ENCODE measurements around the gene ZSWIM1. TPM values are rescaled to one million over a fixed set of nuclear protein-coding genes. Genes with fewer than 3 reads are reported as not detected.

The ZSWIM1 gene
- total RNA-seq, 1 experiment from 2014 or later: 7.6 TPM

DNA sequence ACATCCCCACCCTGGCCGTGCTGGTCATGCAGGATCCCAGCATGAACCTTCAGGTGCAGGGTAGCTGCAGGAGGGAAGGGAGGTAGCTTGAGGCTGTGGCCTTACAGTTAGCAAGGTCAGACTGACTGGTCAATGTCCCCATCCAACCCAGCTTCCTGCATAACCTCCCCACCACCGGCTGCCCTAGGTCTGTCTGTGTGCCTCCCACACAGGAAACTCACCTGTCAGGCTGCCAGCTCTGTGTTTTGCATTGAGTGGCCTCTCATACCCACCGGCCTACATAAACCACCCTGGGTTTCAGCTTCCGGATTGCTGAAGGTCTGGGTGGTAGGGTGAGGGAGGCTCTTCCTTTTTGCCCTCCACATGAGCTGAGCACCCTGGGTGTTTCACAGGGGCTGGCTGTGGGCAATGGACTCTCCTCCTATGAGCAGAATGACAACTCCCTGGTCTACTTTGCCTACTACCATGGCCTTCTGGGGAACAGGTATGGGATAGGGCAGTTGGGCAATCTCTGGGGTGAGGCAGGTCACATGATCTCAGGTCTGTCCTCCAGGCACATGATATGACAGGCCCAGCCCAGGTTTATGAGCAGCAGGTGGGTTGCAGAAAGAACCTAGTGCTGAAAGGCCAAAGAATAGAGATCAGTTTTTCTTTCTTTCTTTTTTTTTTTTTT is 11.9 kb downstream of the ZSWIM1 start:
- Mint-ChIP-seq H3K27ac (ENCODE audit: low read depth, unreplicated experiment) (peak overlapping the region; percentile 39), H3K4me3 (ENCODE audit: unreplicated experiment) (peak overlapping the region; percentile 95), H3K9me3 (ENCODE audit: unreplicated experiment) (no peaks in the 10 kb centered on the region), H3K4me1 (ENCODE audit: insufficient read depth, unreplicated experiment) (peaks cover 6% of the 10 kb centered on the region), H3K36me3 (ENCODE audit: insufficient read depth, unreplicated experiment) (peaks cover 16% of the 10 kb centered on the region), H3K27me3 (ENCODE audit: insufficient read depth, unreplicated experiment) (no peaks in the 10 kb centered on the region)
- CTCF ChIA-PET: interaction anchor here (0.6 to 6.0 kb wide), 12 partner anchors 8 to 666 kb away, joined by 3 to 22 read pairs (median 5); partner anchors contain the start of genes PCIF1 and ZSWIM1
- TF ChIP-seq, protein P1, sequence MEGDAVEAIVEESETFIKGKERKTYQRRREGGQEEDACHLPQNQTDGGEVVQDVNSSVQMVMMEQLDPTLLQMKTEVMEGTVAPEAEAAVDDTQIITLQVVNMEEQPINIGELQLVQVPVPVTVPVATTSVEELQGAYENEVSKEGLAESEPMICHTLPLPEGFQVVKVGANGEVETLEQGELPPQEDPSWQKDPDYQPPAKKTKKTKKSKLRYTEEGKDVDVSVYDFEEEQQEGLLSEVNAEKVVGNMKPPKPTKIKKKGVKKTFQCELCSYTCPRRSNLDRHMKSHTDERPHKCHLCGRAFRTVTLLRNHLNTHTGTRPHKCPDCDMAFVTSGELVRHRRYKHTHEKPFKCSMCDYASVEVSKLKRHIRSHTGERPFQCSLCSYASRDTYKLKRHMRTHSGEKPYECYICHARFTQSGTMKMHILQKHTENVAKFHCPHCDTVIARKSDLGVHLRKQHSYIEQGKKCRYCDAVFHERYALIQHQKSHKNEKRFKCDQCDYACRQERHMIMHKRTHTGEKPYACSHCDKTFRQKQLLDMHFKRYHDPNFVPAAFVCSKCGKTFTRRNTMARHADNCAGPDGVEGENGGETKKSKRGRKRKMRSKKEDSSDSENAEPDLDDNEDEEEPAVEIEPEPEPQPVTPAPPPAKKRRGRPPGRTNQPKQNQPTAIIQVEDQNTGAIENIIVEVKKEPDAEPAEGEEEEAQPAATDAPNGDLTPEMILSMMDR (IDR thresholded peaks at IDR 0.05; ENCODE audit: unreplicated experiment): no peak
- no TSS peak for BruUV-seq (replicated peaks)
- POLR2A ChIA-PET: interaction anchor here (0.7 to 6.3 kb wide), 8 partner anchors 9 to 78 kb away, joined by 3 to 74 read pairs (median 22); partner anchors contain the start of genes ACOT8, PCIF1, SNX21 and ZNF335
- no peak for DNase-seq (ENCODE audit: unreplicated experiment)
- intact Hi-C loops (cut with micrococcal nuclease): loop anchor here (1.0 to 2.0 kb wide), 2 partner anchors 42 to 70 kb away; partner anchors contain the start of gene PCIF1

DNA sequence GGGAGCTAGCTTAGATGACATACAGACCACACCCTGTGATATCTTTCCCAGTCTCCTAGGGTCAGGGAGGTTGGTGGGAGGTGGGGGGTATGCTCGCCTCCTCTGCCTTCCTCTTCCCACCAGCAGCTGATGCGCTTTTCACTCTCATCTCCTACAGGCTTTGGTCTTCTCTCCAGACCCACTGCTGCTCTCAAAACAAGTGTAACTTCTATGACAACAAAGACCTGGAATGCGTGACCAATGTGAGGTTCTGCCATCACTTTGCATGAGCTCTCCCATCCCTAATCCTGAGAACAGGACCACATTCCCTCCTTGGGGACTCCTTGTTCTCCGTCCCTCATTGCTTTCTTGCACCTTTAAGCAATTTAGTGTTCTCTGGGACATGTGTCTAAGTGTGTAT is 12.8 kb downstream of the ZSWIM1 start:
- H3K9me3 Mint-ChIP-seq (ENCODE audit: unreplicated experiment): no peaks in the 10 kb centered on the region
- no peak for DNase-seq (ENCODE audit: unreplicated experiment)
- TF ChIP-seq, protein P1 (IDR thresholded peaks at IDR 0.05; ENCODE audit: unreplicated experiment): no peak
- H3K4me1 Mint-ChIP-seq (ENCODE audit: insufficient read depth, unreplicated experiment): peaks cover 6% of the 10 kb centered on the region
- H3K27ac Mint-ChIP-seq (ENCODE audit: low read depth, unreplicated experiment): no peak overlapping the region
- CTCF ChIA-PET: interaction anchor here (0.6 to 6.0 kb wide), 3 partner anchors 76 to 674 kb away, joined by 3 to 22 read pairs (median 8); no protein-coding TSS in a partner anchor
- POLR2A ChIA-PET: interaction anchor here (0.6 to 6.3 kb wide), 8 partner anchors 8 to 61 kb away, joined by 3 to 74 read pairs (median 4); partner anchors contain the start of genes PCIF1, SNX21 and ZSWIM1
- H3K4me3 Mint-ChIP-seq (ENCODE audit: unreplicated experiment): no peak overlapping the region
- no peaks in the 10 kb centered on the region for H3K27me3 Mint-ChIP-seq (ENCODE audit: insufficient read depth, unreplicated experiment)
- peaks cover 16% of the 10 kb centered on the region for H3K36me3 Mint-ChIP-seq (ENCODE audit: insufficient read depth, unreplicated experiment)
- intact Hi-C loops (cut with micrococcal nuclease): loop anchor here (2.0 kb wide), 1 partner anchor 41 kb away; the partner anchor contains the start of gene PCIF1
- no TSS peak for BruUV-seq (replicated peaks)

DNA sequence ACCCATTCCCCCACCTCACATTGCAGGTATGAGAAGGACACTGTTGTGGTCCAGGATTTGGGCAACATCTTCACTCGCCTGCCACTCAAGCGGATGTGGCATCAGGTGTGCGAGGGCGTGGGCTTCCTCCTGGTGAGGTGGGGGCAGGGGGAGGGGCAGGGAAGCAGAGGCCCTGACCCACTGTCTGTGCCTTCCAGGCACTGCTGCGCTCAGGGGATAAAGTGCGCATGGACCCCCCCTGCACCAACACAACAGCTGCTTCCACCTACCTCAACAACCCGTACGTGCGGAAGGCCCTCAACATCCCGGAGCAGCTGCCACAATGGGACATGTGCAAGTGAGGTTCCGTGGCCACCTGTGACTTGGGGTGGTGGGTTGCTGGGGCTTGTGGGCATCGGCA is 13.8 kb downstream of the ZSWIM1 start:
- ChIA-PET CTCF (interaction anchor here (0.5 to 2.5 kb wide), 4 partner anchors 75 to 601 kb away, joined by 3 to 8 read pairs (median 4); no protein-coding TSS in a partner anchor), POLR2A (interaction anchor here (0.6 to 6.3 kb wide), 4 partner anchors 10 to 76 kb away, joined by 3 to 49 read pairs (median 4); partner anchors contain the start of gene PCIF1)
- DNase-seq (ENCODE audit: unreplicated experiment): no peak
- intact Hi-C loops (cut with micrococcal nuclease): no loop called here
- H3K27ac Mint-ChIP-seq (ENCODE audit: low read depth, unreplicated experiment): no peak overlapping the region
- no peaks in the 10 kb centered on the region for H3K9me3 Mint-ChIP-seq (ENCODE audit: unreplicated experiment)
- no peak overlapping the region for H3K4me3 Mint-ChIP-seq (ENCODE audit: unreplicated experiment)
- peaks cover 6% of the 10 kb centered on the region for H3K4me1 Mint-ChIP-seq (ENCODE audit: insufficient read depth, unreplicated experiment)
- H3K36me3 Mint-ChIP-seq (ENCODE audit: insufficient read depth, unreplicated experiment): peaks cover 16% of the 10 kb centered on the region
- H3K27me3 Mint-ChIP-seq (ENCODE audit: insufficient read depth, unreplicated experiment): no peaks in the 10 kb centered on the region
- TF ChIP-seq, protein P1 (IDR thresholded peaks at IDR 0.05; ENCODE audit: unreplicated experiment): no peak
- BruUV-seq (replicated peaks): no TSS peak

DNA sequence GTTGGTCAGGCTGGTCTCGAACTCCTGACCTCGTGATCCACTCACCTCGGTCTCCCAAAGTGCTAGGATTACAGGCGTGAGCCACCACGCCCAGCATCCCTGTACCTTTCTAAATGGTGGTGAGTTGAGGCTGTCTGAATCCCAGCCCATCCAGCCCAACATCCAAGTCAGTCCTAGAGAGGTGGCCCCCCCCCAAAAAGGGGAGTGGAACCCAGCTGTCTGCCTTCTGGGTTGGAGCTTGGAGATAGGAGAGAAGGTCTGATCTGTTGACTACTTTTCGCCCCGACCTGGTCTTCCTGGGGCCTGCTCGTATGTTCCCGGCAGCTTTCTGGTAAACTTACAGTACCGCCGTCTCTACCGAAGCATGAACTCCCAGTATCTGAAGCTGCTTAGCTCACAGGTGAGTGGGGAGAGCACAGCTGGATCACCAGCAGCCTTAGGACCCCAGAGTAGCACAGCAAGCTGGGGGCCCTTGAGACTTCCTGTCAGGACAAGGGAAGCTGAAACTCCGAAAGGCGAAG is 15.7 kb downstream of the ZSWIM1 start:
- no peaks in the 10 kb centered on the region for H3K9me3 Mint-ChIP-seq (ENCODE audit: unreplicated experiment)
- no TSS peak for BruUV-seq (replicated peaks)
- DNase-seq (ENCODE audit: unreplicated experiment): no peak
- POLR2A ChIA-PET: no interaction called here
- no peak overlapping the region for H3K27ac Mint-ChIP-seq (ENCODE audit: low read depth, unreplicated experiment)
- CTCF ChIA-PET: interaction anchor here (0.6 to 0.7 kb wide), 2 partner anchors 15 to 21 kb away, joined by 3 read pairs; no protein-coding TSS in a partner anchor
- peaks cover 16% of the 10 kb centered on the region for H3K36me3 Mint-ChIP-seq (ENCODE audit: insufficient read depth, unreplicated experiment)
- no peaks in the 10 kb centered on the region for H3K27me3 Mint-ChIP-seq (ENCODE audit: insufficient read depth, unreplicated experiment)
- intact Hi-C loops (cut with micrococcal nuclease): no loop called here
- H3K4me1 Mint-ChIP-seq (ENCODE audit: insufficient read depth, unreplicated experiment): peaks cover 6% of the 10 kb centered on the region
- TF ChIP-seq, protein P1 (IDR thresholded peaks at IDR 0.05; ENCODE audit: unreplicated experiment): no peak
- H3K4me3 Mint-ChIP-seq (ENCODE audit: unreplicated experiment): no peak overlapping the region

Data from MCF 10A (cell line).